ENCODE results near the gene MTIF3.
A peak's percentile ranks its signal among the peaks of the same experiment; 100 is the strongest.

The MTIF3 gene, protein sequence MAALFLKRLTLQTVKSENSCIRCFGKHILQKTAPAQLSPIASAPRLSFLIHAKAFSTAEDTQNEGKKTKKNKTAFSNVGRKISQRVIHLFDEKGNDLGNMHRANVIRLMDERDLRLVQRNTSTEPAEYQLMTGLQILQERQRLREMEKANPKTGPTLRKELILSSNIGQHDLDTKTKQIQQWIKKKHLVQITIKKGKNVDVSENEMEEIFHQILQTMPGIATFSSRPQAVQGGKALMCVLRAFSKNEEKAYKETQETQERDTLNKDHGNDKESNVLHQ

DNA sequence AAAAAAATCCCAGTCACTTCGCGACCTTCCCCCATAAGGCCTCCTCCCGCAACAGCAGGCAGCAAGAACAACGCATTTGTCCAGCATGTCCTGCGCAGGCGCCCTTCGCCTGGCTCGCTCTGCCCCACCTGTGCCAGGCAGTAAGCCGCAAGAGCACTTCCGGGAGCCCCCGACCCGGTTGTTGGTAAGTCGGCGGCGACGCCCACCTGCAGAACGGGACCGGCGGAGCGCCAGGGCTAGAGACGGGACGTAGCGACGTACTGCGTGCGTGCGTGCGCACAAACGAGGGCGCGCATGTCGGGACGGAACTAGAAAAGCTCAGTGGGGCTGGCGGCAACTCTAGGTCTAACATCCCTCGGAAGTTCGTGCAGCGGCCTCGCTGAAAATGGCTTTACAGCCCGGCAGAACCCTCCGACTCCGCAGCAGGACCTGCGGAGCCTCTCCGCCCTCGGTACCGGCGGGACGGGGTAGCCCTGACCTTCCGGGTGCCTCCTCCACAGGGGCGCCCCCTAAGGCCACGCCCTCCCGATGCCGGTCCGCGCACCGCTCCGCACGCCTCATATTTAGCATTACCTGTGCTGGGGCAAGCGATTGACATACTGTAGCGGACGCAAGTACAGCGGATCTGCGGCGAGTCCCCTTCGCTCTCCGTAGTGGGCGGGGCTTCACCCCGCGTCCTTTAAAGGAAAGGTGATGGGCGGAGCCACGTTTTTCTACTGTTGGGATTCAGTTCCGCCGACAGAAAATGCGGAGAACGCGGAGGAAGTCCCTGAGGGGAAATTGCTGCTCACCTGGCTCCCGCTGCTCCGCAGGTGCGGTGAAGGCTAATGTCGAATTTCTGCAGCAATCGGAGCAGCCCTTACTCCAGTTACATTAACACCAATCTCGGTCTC, at the start of gene MTIF3:
TSS of gene MTIF3 (minus strand) at position 629 of the 893 bp plus-strand sequence. CDS start 10,116 bp downstream, outside the sequence.
- peak; percentile 95 to 96 for DNase-seq

GRCh38 chr13:27497563-27498230, 47.3 kb upstream of the MTIF3 start:
- no peak for DNase-seq

DNA sequence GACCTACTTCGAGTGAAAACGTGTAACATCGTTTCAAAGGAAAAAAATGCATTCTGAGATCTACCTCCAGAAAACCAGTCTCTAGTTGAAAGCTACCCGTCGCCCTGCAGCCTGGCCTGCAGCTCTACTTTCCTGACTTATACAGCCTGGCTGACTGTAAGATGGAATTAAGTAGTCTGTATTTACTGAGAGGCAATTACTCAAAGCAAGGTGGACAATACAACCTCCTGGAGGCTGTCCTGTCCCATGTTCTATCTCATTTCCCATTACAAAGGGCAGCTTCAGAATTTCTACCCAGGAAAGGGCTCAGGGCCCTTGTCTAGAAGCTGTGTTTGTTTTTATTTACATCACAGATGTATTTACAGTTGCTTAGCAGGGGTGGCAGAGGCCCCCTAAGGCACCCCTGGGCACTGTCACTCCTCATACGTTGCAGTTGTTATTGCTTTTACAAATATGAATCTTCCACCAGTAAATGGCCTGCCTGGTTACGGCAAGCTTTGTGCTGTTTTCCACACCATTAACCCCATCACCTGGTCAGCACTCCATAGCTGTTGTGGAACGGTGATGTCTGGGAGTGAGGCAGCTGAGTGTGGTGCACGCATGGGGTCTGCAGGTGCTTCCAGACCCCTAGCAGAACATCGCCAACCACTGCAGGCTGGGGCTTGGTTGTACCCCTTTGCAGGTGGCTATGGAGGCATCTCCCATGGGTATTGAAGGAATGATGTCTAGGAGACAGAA, 46.3 kb upstream of the MTIF3 start:
- DNase-seq, result no peak

DNA sequence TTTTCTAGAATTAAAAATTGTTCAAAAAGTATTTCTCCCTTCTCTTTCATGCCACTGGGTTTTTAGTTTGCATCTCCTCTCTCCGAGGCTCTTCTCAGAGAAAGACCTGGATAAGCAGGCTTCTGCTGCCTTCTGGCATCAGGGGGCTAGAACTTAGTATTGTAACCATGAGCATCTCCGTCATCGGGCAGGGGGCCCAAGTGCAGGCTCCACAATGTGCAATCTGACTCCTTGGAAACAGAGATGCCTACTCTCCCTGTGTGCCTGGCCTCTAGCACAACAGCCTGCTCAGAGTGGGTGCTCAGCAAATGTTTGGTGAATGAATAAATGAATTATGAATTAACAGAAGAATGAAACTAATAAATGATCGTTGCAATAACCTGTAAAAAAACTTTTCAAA, 45.6 kb upstream of the MTIF3 start:
- no peak for DNase-seq

DNA sequence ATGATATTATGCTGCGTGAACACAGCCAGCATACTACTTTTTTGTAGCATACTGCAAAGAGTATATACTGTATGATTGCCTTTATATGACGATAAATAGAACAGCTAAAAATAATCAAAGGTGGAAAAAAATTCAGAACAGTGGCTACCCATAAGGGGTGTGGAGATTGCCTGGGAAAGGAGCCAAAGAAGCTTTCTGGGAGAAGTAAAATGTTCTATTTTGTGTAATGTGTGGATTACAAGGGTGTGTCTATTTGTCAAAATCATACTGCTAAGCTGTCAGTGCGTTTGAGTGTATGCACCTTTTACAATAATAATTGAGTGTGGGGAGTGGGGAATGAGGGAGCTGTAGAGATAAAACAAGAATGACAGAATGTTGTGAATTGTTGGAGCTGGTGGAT, 45.2 kb upstream of the MTIF3 start:
- DNase-seq, result no peak

DNA sequence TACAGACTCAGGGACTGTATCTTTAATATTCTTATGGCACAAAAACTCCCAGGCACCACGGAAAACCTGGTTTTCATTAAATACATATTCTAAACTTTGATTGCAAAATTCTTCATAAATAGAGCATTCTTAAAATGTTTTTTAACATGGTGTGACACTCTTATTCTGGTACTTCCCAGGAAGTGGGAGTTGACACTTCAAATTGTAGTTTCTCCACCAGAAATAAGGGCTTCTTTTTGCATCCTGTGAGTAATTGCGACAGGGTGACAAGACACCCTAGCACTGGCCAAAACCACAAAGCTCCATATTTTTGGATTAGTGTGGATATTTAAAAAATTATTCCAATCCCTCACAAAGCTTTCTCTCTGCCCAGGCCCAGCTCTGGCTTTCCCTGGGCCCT, 43.6 kb upstream of the MTIF3 start:
- DNase-seq, result no peak

DNA sequence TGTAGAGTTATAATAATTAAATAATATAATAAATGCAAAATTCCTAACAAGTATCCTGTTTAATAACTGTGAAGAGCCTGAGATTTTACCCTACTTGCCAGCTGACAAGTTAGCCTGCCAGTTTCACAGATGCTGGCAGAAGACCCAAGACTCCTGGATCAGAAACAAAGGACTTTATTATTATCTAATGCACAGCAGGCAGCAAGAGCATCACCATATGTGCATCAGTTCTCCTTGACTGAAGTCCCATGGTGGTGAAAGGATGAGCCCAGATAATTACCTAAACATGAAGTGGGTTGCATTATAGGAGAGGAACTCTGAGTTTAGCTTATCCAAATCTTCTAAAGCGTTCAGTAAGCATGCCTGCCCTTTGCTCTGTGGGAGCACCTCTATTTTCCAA, 39.1 kb upstream of the MTIF3 start:
- no peak for DNase-seq

- no peak for DNase-seq
Measured at GRCh38 chr13:27487776-27488175, 37.4 kb upstream of the MTIF3 start.

- DNase-seq, result no peak
Measured at GRCh38 chr13:27483421-27483820, 33.1 kb upstream of the MTIF3 start.

DNA sequence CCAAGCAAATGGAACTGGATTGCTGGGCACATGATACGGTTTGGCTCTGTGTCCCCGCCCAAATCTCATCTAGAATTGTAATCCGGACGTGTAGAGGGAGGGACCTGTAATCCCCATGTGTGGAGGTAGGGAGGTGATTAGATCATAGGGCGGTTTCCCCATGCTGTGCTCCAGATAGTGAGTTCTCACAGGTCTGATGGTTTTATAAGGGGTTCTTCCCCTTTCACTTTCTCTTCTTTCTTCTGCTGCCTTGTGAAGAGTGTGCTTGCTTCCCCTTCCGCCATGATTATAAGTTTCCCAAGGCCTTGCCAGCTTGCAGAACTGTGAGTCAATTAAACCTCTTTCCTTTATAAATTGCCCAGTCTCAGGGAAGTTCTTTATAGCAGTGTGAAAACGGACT, 32.6 kb upstream of the MTIF3 start:
- no peak for DNase-seq

DNA sequence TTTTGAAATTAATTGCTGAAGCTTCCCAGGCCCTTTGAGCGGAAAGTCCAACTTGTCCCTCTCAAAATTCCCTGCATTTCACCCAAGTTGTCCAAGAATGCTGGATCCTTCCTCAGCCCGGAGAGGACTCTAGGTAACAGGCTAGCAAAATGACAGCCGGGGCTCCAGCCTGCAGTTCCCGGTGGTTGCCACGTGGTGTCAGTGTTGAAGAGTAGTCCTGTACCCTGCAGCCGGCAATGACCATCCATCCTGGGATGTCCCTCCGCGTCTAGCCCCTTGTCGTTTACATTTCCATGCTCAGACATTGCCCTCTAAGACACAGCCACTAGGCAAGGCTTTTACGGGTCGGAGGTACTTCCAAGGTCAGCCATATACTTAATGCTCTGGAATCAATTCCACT, 31.4 kb upstream of the MTIF3 start:
- DNase-seq, result peak; percentile 29 to 56

DNA sequence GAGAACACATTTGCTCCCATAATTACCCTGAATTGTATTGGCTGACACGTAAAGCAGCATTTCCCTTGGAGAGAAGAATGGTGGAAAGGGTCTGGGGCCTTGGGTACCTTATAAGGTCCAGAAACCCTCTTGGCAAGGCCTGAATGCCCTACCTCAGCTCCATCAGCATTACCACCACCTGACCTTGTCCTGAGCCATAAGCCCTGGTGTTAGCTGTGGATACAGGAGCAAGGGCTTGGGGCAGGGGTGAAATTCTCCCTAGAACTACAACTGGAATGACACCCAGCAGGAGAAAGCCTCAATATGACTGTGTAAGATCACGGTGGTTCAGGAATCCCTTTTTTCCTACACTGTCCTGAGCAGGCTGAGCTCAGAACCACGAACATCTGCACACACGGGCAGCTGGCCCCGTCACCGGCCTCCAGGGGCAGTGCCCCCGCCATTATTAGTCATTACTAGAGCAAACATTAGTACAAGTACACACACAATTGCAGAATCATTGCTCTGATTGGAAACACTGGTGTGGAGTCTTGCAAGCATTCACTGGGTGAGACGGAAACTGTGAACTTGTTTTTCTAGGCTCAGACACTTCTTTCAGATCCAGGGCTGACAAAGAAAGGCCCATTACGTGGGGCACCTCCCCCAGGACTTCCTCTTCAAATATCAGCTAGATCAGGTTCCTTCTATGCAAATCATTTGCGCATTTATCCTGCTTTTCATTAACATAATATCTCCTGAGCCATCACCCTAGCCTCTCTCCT, 26.8 kb upstream of the MTIF3 start:
- DNase-seq, result peak in 1 of 2 donors; percentile 20

- DNase-seq, result no peak
Measured at GRCh38 chr13:27474751-27475268, 24.4 kb upstream of the MTIF3 start.

DNA sequence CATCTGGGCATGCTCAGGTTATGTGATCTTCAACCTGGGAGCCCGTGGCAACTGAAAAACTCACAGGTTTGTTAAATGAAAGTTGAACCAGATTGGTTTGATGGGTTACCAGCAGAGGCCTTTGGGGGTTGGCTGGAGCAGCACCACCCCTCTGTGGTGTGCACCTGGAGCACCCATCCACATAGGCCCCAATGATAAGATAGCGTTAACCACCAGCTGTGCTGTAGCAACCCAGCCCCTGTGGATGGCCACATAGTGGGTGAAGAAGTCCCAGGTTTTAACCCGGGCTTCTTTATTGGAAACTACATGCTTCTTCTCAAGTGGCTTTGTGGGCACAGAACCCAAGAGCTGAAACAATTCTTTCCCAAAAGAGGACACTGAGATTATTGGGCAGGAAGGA, 22.6 kb upstream of the MTIF3 start:
- DNase-seq, result no peak

DNA sequence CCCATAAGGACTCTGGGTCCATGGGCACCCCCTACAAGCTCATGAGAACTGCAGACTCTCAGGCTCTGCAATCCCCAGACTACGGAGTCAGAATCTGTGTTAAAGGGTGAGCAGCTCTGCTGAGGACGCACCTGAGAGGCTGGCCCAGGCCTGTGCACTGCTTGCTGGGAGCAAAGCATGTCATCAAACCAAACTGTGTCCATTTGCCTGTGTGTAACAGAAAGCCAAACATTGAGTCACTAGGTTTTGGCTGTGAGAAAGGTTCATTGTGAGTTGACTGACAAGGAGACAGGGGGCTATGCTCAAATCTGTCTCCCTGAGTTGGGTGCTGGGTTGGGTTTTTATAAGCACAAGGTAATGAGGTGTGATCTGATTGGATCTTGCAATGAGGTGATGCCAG, 22.1 kb upstream of the MTIF3 start:
- no peak for DNase-seq

GRCh38 chr13:27470075-27470820, 19.9 kb upstream of the MTIF3 start:
- no peak for DNase-seq

GRCh38 chr13:27466513-27466912, 16.1 kb upstream of the MTIF3 start:
- DNase-seq, result no peak

GRCh38 chr13:27465611-27466010, 15.2 kb upstream of the MTIF3 start:
- no peak for DNase-seq

GRCh38 chr13:27463500-27463899, 13.1 kb upstream of the MTIF3 start:
- DNase-seq, result no peak

- no peak for DNase-seq
Measured at GRCh38 chr13:27461940-27462584, 11.7 kb upstream of the MTIF3 start.

All from stimulated activated CD4-positive, alpha-beta T cell treated with anti-CD3 and anti-CD28 coated beads, Interleukin-2, amount 100 ng/mL, for 24 hours (primary cell).